CD4-positive, alpha-beta T cell treated with Interleukin-4 for 1 hour (primary cell): ENCODE data around the gene GGCX.
A peak's percentile ranks its signal among the peaks of the same experiment; 100 is the strongest.
"Not testable (repeated sequence)": the region's sequence is repeated elsewhere in the genome, so short reads cannot be mapped to it uniquely, and the experiment has no call there.

Experiments
- DNase-seq, 2 donors: peaks; one replicate each; pipeline ENCODE4 v3.0.0-alpha.2; 2020 to 2022

Gene GGCX

DNA sequence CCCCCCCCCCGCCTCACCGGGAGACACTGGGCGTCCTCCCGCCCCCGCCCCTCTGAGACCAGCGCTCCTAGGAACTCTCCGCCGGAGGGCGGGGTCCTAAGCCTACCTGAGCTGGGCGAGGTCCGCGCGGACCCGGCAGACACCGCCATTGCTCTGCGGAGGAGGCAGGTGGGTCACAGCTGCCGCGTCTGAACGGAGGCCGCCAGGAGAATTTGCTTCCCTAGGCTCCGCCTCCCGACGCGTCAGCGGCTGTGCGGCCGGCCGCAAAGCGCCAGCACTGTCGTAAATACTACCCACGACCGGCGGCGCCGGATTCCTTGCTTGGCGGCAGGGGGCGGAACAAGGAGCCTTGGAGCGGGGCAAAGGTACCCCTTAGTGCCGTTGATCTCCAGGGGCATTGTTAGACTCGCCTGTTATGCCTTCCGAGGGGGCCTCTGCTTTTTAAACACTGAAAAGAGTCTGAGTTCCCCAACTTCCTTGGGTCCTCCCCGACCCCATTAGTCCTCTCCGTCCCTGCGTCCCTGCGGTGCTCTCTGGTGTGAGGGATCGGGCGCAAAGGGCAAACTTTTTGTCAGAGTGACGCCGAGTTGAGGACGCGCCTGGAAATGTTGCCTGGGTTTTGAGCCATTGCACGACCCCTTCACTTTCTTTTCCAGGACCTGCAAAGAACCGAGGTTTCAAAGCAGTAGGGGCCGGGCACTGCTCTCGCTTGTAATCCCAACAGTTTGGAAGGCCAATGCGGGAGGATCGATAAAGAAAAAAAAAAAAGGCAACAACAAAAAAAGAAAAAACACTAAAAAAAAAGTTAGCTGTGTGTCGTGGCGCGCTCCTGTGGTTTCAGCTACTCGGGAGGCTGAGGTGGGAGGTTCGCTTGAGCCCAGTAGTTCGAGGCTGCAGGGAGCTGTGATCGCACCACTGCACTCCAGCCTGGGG is at the start of gene GGCX:
Gene GGCX (minus strand): TSS at position 214 of the 933 bp plus-strand sequence. CDS start 65 bp downstream, at position 149.
- DNase-seq = peak; percentile 95

DNA sequence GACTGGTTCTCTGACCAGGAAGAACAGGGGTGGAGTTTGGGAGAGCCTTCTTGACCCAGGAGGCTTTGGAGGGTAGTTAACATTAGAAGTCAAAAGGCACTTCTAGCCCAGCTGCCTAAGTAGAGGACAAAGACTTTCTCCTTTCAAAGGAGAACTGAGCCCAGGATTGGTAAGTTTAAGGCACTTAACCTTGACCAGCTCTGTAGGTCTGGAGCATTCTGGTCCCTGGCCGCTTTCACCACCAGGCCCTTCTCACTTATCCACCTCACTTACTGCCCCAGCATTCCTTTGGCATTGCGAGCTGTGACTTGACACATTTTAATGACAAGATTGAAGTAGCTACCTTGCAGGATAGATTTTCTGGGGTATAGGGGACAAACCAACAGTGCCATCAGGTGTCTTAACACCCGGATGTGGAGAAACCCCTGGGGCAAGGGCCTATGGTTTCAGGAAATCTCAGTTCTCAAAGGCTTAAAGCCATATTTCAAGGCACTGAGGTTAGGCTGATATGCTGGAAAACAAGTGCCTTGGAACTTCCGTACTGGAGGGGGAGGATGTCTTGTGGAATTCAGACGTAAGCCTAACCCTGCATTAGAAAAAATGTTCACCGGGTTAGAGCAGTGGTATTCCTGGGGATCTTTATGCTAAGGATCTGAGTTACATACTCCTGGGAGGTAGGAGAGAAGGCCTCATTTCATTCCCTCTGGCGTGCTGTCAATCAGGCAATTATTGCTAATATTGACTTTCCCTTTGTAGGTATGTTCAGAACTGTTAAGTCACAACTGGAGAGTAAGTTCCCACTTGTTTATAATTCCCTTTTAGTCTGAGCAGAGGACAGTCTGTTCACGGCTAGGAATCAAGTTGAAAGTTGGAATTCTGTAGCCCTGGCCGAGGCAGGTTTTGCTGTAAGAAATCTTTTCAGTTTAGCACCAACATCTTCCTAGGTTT is 46.2 kb upstream of the GGCX start:
- DNase-seq = no peak

DNA sequence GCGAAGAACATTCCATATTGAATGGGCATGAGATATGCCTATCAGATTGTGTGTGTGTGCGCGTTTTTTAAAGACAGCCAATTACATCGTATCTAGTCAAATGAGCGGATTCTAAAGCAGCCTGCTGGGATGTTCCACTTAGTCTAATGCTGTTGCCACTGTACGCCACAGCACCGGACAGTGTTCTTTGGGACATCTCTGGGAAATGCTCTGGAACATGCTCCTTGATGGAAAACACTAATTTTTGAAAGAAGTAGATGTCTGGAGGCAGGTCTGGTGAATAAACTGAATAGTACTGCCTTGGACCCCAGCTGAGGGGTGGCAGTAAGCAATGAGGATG is 44.8 kb upstream of the GGCX start:
- DNase-seq = no peak

- DNase-seq = no peak
These were observed 44.3 kb upstream of the GGCX start for GRCh38 chr2:85605406-85606115.

GRCh38 chr2:85604568-85605339 is 43.5 kb upstream of the GGCX start:
- DNase-seq = no peak

- DNase-seq = not testable (repeated sequence)
These were observed 42.8 kb upstream of the GGCX start for GRCh38 chr2:85604133-85604444.

- DNase-seq = peak; percentile 89 to 90
These were observed 41.4 kb upstream of the GGCX start, which contains the start of gene TMEM150A for GRCh38 chr2:85602476-85603234. TSS of gene TMEM150A (minus strand) at chr2:85602698. CDS start at chr2:85601948, 750 bp downstream.

DNA sequence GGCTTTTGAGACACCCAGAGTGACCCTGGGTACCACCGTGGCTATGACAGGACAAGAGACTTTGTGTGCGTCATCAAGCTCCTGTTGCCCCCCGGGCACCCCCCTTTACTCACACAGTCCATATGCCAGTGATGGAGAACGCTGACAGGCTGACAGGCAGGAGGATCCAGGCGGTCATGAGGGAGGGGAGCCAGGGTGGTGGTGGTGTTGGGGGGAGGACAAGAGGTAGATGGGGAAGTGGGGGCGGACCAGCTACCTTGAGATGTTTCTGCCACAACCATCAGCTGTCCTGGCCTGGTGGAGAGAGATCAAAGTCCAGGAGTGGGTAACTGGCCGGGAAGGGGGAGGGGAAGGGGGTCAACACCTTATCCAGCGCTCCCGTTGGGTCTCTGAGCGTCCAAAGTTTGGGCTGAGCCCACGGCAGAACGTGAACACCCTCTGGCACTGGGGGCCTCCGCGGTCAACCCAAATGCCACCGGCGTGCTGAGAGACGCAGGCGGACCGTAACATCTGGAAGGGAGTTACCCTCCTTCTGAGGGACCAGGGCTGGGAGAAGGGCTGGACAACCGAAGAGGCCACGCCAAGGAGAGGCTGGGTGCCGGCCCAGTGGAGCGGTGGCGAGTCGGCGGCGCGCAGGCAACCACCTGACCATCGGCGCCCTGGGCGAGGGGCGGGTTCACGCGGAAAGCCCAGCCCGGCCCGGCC is 40.6 kb upstream of the GGCX start:
- no peak for DNase-seq

GRCh38 chr2:85600951-85601770 is 39.9 kb upstream of the GGCX start:
- DNase-seq = no peak

DNA sequence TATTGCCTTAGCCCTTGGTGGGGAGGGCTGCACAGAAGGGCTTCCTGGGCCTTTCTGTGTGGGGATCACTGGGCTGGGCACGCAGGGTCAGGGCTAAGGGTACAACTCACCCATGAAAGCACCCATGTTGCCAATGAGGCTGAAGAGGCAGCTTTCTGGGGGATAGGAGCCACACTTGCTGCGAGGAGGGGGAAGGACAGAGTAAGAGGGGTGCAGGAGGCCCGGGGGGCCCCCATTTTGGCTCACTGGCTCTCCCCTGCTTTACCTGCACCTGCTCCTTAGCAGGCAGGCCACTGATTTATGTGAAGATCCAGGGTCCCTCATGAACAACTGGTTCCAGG is 38.9 kb upstream of the GGCX start:
- no peak for DNase-seq

DNA sequence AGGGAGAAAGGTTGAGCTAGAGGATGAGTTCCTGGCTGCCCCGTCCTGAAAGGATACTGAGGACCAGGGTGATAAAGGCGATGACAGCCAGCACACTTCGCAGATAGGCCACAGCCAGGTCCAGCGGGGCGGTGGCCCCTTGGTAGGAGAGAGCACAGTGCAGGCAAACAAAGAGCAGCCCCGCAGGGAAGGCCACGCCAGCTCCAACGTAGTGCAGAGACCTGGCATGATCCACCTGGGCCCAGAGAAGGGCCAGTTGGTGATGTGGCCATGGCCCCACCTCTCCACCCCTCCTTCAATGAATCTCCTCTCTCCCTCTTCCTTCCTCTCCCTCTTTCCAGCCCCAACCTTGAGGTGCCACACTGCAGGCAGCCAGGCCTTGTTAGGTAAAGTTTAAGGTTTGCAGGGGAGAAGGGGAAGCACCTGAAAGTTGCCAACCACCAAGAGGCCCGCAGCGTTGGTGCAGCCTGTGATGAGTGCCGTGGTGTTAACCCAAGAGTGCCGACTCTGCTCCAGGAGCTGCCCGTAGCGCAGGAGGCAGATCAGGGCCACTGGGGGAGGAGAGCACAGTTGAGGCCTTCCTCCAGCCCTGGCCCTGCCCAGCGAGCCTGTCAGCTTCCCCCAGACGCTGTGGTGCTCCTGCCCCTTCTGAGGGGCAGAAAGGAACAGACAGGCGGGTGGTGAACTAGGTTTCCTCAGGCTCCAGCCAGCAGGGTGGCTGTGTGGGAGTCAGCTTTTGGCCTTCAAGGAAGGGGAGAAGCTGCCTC is 38.4 kb upstream of the GGCX start:
- DNase-seq = no peak

DNA sequence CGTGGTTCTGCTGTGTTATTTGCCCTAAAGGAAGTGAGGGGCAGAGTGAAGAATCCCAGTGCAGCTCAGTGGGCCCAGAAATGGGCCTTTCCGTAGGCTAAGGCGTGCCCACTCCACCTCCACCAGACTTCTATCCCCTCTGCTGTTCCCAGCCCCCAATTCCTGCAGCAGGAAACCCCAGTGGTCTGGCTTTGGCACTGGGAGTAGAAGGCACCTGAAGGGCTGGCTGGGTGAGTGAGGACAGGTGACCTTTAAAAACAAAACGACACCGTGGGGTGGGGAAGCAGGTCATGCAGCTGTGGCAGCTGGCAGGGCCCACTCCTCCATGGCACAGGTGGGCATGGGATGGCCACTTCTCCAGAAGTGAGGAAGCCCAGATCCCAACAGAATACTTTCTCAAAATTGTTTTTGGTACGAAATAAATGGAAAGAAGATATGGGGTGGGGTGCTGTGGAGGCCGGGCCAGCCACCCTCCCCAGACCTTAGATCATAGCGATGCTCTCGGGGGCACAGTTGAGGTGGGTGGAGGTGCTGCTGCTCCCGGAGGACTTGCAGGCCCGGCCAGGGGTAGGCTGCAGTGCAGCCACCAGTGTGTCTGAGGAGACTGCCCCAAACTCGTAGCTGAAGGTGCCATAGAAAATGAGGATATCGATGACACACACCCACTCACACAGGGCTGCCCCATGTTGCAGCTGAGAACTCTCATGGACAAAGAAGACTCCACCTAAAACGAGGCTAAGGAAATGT is 37.5 kb upstream of the GGCX start:
- no peak for DNase-seq

DNA sequence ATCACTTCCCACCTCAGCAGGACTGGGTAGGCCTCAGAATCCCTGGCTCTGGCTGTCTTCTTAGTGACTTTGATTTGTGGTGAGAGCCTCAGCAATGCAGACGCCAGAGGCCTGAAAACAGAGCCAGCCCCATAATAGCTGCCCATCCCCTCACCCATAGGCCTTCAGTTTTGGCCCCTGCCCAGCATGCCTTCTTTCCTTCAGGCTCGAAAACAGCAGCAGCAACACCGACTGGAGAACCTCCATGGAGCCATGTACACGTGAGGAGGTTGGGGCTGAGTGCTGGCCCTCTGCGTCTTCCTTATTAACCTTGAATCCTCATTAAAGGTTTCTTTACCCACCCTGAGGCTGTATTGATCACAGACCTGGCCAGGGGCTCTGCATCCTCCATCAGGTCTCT is 35.9 kb upstream of the GGCX start:
- no peak for DNase-seq

GRCh38 chr2:85596486-85597143 is 35.3 kb upstream of the GGCX start:
- DNase-seq = no peak

DNA sequence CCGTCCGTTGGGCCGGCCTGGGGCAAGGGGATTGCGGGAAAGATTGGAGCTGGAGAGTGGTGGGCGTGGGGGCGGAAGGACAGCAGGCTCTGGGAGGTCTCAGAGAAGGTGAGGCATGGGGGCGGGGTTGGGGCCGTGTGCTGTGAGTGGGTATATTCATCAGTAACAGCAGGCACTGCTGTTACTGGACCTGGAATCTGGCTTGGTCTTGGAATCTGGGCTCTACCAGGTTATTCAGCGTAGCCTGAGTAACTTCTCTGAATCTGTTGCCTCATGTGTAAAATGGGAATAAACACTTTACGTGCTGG is 34.7 kb upstream of the GGCX start:
- DNase-seq = no peak

- DNase-seq = peak; percentile 95 to 96
These were observed 34.2 kb upstream of the GGCX start, which contains the start of gene RNF181 for GRCh38 chr2:85595301-85596025. TSS of gene RNF181 (plus strand) at chr2:85595745. CDS start at chr2:85595764, 19 bp downstream.

- DNase-seq = no peak
These were observed 33.5 kb upstream of the GGCX start for GRCh38 chr2:85594715-85595300.
